GM19438 (cell line): ENCODE results near the gene SHLD1.

Source experiments
- ATAC-seq: cut with Tn5 transposase; IDR thresholded peaks from one replicate; pipeline ENCODE4 v1.9.1; 2021; ENCODE audit warnings: low read depth; ENCODE audit not compliant: unreplicated experiment

The SHLD1 gene

DNA sequence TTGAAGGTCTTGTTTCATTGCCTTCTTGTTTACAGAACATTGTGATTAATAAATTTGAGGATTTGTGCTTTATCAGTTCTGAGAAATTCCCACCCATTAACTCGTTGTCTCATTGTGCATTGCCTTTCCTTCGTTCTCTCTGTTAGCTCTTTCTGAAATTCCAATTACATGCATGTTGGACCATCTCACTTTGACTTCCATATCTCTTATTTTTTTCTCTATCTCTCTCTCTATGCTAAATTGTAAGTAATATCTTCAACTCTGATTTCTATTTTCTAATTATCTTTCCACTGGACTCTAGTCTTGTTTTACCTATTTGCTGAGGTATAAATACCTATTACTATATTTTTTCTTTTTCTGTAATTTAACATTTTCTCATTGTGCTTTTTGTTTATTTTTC, 92.3 kb downstream of the SHLD1 start:
- no peak for ATAC-seq

DNA sequence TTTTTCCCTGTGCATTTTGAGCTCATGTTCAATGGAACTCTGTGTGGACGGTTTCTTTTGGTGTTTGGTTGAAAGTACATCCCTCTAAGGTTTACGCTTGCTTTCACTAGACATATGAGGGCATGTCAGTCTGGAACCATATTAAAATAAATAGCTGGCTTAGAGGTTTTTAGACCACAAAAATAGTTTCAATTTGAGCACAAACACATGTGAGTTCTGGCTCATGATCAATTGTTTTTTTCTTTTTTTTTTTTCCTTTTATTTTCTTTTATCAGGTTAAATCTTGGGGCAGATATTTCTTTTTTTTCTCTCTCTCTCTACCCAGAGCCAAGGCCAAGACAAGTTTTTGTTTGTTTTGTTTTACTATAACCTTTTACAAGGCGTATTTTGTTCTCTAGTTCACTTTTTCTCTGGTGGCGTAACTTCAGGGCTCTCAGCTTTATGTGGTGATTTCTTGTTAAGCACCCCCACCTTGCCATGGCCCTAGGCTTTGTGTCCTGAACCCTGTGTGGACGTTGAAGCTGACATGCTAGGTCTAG, 92.9 kb downstream of the SHLD1 start:
- ATAC-seq = peak; percentile 56

- ATAC-seq = peak; percentile 78
These were observed 94.0 kb downstream of the SHLD1 start for GRCh38 chr20:5844063-5844681.

DNA sequence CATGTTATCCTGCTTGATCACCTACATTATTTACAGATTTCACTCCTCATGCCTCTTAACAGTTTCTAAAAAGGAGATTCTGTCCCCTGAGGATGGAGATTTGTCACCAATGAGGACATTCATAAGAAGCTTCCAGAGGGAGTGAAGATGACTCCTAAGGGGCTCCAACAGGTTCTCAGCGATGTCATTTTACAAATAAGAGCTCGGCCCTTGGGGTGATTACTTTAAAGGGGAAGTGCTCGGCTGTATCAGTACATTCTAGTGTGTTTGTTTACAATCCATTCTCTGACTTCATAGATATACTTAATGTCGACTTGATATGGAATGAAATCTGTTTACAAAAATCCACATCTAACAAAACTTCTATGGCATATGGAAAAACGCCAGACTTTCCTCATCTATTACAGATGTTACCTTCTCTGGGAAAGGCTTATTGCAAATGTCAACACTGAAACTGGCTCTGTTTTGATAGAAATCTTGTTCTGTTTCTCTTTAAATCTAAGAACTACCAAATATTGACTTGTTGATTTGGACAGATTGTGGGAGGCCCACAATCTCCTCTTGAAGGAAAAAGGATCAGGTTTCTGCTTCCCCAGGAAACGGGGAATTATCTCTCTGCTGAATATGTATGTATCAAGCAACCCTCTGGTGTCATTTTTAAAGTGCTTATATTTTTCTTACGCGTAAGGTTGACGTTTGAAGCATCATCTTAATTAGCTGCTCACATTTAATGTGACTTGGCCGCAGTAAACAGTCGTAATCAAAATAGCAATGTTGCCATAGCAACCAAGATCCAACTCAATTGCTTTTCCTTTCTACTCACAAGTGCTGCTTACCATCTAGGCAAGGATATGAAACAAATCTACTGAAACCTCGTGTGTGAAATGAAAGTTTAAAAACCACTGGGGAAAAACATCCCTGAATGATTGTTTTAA, 95.7 kb downstream of the SHLD1 start:
- no peak for ATAC-seq

GRCh38 chr20:5848711-5849505, 98.7 kb downstream of the SHLD1 start:
- no peak for ATAC-seq

GRCh38 chr20:5855939-5856338, 105.7 kb downstream of the SHLD1 start:
- no peak for ATAC-seq

GRCh38 chr20:5859608-5860007, 109.4 kb downstream of the SHLD1 start:
- no peak for ATAC-seq

GRCh38 chr20:5862703-5863039, 112.5 kb downstream of the SHLD1 start:
- ATAC-seq = no peak

- no peak for ATAC-seq
These were observed 113.0 kb downstream of the SHLD1 start for GRCh38 chr20:5863040-5863833.

GRCh38 chr20:5864428-5864827, 114.2 kb downstream of the SHLD1 start:
- ATAC-seq = no peak

DNA sequence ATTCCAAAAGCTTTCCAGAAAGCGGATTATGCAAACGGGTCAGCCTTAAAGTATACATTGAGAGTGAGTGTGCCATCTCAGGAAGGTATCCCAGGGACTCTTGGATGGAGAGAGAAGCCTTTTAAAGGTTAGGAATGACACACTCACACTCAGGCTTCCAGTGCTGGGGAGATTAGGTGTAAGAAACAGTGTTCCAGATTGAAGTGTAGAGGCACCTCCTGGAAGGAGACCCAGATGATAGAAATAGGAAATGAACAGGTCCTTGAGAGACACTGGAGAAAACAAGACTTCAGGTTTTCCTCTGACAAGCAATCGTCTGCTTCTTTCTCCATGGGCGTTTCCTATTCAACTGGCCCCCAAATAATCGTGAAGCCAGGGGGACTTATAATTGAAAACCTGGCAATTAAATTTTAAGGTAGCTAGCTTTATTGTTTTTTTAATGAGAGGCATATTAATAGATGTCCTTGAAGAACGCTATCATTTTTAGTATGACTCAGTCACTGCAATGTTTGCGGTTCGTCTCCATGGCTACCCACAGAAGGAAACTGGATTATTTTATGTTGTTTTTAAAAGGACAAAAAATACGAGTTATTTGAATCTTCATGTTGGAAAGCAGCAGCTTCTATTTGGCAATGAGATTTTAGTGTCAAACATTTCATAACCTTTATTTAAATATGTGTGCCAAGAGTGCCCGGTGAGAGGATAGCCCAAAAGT, 114.8 kb downstream of the SHLD1 start:
- ATAC-seq = no peak

GRCh38 chr20:5865604-5866003, 115.4 kb downstream of the SHLD1 start:
- no peak for ATAC-seq

DNA sequence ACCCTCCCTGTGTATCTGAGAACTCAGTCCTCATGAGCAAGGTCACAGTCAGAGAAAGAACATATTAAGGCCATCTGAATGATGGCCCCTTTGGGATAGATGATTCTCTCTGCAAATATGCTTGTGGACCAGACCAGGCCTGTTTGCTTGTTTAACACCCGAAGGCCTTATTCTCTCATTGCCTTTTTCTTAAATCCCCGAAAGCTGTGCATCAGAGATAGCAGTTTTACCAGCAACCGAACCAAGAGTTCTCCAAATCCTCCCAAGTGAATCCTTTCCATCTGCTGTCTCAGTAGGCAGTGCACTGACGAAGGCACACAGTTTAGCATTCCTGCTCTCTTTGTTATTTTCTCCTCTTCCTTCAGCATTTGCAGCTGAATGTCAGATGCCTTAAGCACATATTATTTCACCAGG, 120.4 kb downstream of the SHLD1 start:
- no peak for ATAC-seq

GRCh38 chr20:5871459-5872410, 121.5 kb downstream of the SHLD1 start:
- ATAC-seq = no peak

DNA sequence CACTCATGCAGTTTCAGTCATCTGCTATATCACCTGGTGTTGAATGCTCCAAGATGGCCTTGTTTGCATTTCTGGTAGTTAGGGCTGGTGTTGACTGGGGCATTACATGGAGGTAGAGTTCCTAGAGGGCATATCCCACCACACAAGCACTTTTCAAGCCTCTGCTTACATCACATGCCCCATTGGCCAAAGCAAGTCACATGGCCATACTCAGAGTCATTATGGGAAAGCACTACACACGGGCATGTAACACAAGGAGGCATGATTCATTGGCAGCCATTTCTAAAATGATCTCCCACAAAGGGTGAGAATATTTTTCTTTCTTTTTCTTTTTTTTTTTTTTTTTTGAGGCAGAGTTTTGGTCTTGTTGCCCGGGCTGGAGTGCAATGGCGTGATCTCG, 126.9 kb downstream of the SHLD1 start:
- ATAC-seq = no peak

GRCh38 chr20:5880326-5880725, 130.1 kb downstream of the SHLD1 start:
- ATAC-seq = no peak

DNA sequence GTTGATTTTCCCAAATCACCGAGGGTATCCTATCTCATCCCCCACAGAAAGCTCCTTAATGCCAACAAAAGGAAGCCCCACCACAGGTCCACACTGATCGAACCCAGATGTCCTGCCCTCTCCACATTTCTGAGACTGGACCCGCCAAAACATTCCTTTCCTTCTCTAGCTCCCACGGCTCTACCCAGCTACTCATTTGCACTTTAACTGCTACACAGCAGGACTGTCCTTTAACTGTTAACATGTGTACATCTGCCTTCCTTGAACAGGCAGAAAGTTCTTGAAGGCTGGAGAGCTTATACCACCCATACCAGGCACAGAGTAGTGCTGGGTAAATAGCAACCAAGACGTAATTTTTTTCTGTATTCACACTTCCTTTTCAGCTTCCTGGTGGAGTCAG, 131.5 kb downstream of the SHLD1 start:
- no peak for ATAC-seq

DNA sequence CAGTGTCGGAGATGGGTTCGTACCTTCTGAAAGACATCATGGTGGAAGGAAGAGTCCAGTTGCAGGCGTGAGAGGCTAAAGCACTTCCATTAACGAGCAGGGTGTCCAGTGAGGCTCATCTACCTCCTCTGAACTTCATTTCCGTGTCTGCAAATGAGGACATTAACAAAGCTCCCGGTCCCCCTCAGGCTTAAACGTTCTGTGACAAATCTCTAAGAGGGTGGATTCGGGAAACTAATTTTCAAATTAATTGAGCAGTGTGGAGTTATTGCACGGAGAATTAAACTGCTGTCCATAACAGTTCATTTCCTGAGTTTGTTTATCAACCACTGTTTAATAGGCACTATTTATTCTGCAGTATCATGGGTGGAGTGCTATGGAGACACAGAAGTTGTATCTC, 132.0 kb downstream of the SHLD1 start:
- no peak for ATAC-seq
